K562 (cell line): Measurements from ENCODE around the gene VEGFA. TPM values are rescaled to one million over a fixed set of nuclear protein-coding genes. Genes with fewer than 3 reads are reported as not detected.

Experiments
- ATF3 ChIP-seq, 2 experiments: fragments of 450-650 bp in 1 of 2; sonication (generic) in 1 of 2; formaldehyde crosslinking in 1 of 2; IDR thresholded peaks in 1 of 2; conservative IDR thresholded peaks in 1 of 2; 2 replicates each; pipeline versions ENCODE4 v1.6.1 to v1.8.1; 2016 to 2023; ENCODE audit warnings: mild to moderate bottlenecking in 2 of 2, moderate library complexity in 2 of 2, inconsistent platforms in 1 of 2, missing genetic modification reagents in 1 of 2
- CREB1 ChIP-seq, 2 experiments: sonication (generic) in 1 of 2; formaldehyde crosslinking in 1 of 2; IDR thresholded peaks; 2 replicates each; pipeline versions ENCODE4 v1.6.1 to v1.8.0; 2012 to 2022; ENCODE audit warnings: inconsistent platforms in 1 of 2, mild to moderate bottlenecking in 1 of 2, missing genetic modification reagents in 1 of 2, moderate library complexity in 1 of 2
- CREM ChIP-seq: IDR thresholded peaks from 2 replicates; pipeline ENCODE4 v1.6.1; 2014; ENCODE audit warnings: antibody characterized with exemption, low read depth
- DEAF1 ChIP-seq: fragments of 450-650 bp; formaldehyde crosslinking; IDR thresholded peaks from 2 replicates; pipeline ENCODE4 v1.4.0; 2020; ENCODE audit warnings: mild to moderate bottlenecking, moderate library complexity
- HNRNPL ChIP-seq: fragments of 200-400 bp; formaldehyde crosslinking; IDR thresholded peaks from 2 replicates; pipeline ENCODE4 v1.6.1; 2017; ENCODE audit warnings: low read depth, mild to moderate bottlenecking, low read length
- MBD1 ChIP-seq: fragments of 250-450 bp; sonication (Bioruptor Pico); IDR thresholded peaks from 2 replicates; pipeline ENCODE4 v1.8.0; 2022; ENCODE audit warnings: inconsistent platforms
- MTF1 ChIP-seq: fragments of 250-450 bp; sonication (Bioruptor Pico); IDR thresholded peaks from 2 replicates; pipeline ENCODE4 v1.9.0; 2021; ENCODE audit warnings: moderate library complexity, mild to moderate bottlenecking, inconsistent platforms, borderline replicate concordance
- NCOA6 ChIP-seq: fragments of 450-650 bp; IDR thresholded peaks from 2 replicates; pipeline ENCODE4 v1.6.1; 2017; ENCODE audit warnings: mild to moderate bottlenecking
- NFIX ChIP-seq: fragments of 250-450 bp; sonication (Bioruptor Pico); IDR thresholded peaks from 2 replicates; pipeline ENCODE4 v1.4.0; 2020; ENCODE audit warnings: low read depth, mild to moderate bottlenecking, moderate library complexity
- PHB ChIP-seq: fragments of 250-450 bp; sonication (Bioruptor Pico); IDR thresholded peaks from 2 replicates; pipeline ENCODE4 v1.5.0; 2021
- RBM39 ChIP-seq: fragments of 200-400 bp; formaldehyde crosslinking; optimal IDR thresholded peaks from 2 replicates; pipeline ENCODE3; 2018; ENCODE audit warnings: low read depth, low read length
- RFX1 ChIP-seq: fragments of 450-650 bp; IDR thresholded peaks from 2 replicates; pipeline ENCODE4 v1.6.1; 2016; ENCODE audit warnings: mild to moderate bottlenecking, moderate library complexity
- TEAD4 ChIP-seq, 2 experiments: sonication (generic) in 1 of 2; formaldehyde crosslinking in 1 of 2; IDR thresholded peaks; 2 replicates each; pipeline versions ENCODE4 v1.6.1 to v1.8.0; 2012 to 2022; ENCODE audit warnings: borderline replicate concordance in 1 of 2, inconsistent platforms in 1 of 2, low read length in 1 of 2, mild to moderate bottlenecking in 1 of 2, missing genetic modification reagents in 1 of 2
- VEZF1 ChIP-seq: fragments of 200-800 bp; sonication (Bioruptor generic); IDR thresholded peaks from 2 replicates; pipeline ENCODE4 v1.6.1; 2017; ENCODE audit warnings: missing genetic modification characterization, missing compliant biosample characterization
- ZBTB43 ChIP-seq: sonication (generic); formaldehyde crosslinking; IDR thresholded peaks from 2 replicates; pipeline ENCODE4 v1.8.0; 2023; ENCODE audit warnings: mild to moderate bottlenecking, missing genetic modification reagents
- ZNF134 ChIP-seq: fragments of 250-450 bp; sonication (Bioruptor Pico); conservative IDR thresholded peaks from 2 replicates; pipeline ENCODE4 v1.4.0; 2020
- ZNF212 ChIP-seq: fragments of 450-650 bp; formaldehyde crosslinking; IDR thresholded peaks from 2 replicates; pipeline ENCODE4 v1.4.0; 2020; ENCODE audit warnings: mild to moderate bottlenecking
- ZNF586 ChIP-seq: fragments of 450-650 bp; formaldehyde crosslinking; conservative IDR thresholded peaks from 2 replicates; pipeline ENCODE4 v1.4.0; 2020; ENCODE audit warnings: mild to moderate bottlenecking, moderate library complexity
- ZNF707 ChIP-seq: fragments of 250-450 bp; sonication (Bioruptor Pico); conservative IDR thresholded peaks from 2 replicates; pipeline ENCODE4 v1.8.0; 2022; ENCODE audit warnings: inconsistent platforms, mild to moderate bottlenecking, moderate library complexity
- ZNF76 ChIP-seq: fragments of 250-450 bp; sonication (Bioruptor Pico); IDR thresholded peaks from 2 replicates; pipeline ENCODE4 v1.4.0; 2020; ENCODE audit warnings: mild to moderate bottlenecking, moderate library complexity, borderline replicate concordance
- polyA plus RNA-seq, 8 experiments: library from polyadenylated mRNA; depleted of rRNA in 4 of 8; stranded (reverse) in 5 of 8; unstranded in 3 of 8; fragments of >200 nt; fragmentation: Nextera tagmentation in 2 of 8; fragmentation: Illumina TruSeq in 1 of 8; extraction: Ambion mirVana in 2 of 8; extraction: Trizol in 1 of 8; gene quantifications; 2 replicates each; pipeline versions ENCODE4 v1.2.1 to v1.2.3, GENCODE V29; 2011 to 2014; ENCODE audit warnings: inconsistent platforms in 1 of 8, missing spikeins in 1 of 8
- total RNA-seq, 7 experiments: library from RNA; depleted of rRNA in 6 of 7; stranded (reverse); fragments of >200 nt in 6 of 7; fragmentation: Illumina TruSeq in 2 of 7; extraction: Trizol in 2 of 7; gene quantifications; 2 replicates each; pipeline versions ENCODE4 v1.2.1 to v1.2.3, GENCODE V29; 2011 to 2021; ENCODE audit warnings: low replicate concordance in 1 of 7

Gene VEGFA
- total and polyA plus RNA-seq, 9 of the 15 experiments (the other 6 are each of a cell fraction or from before 2014, with no cell fraction given): 14.0 to 271 (median 124) TPM

GRCh38 chr6:43774776-43775534 lies 4.9 kb downstream of the VEGFA start (continued):
- TF ChIP-seq ATF3 (IDR thresholded peaks at IDR 0.05) (no peak), ATF3 (CRISPR knock-in tag; conservative IDR thresholded peaks at IDR 0.05) (no peak), ZNF134 (CRISPR knock-in tag) (no peak), HNRNPL (no peak), VEZF1 (peak; percentile 88), CREB1 (IDR thresholded peaks at IDR 0.05) (no peak), CREB1 (CRISPR knock-in tag; IDR thresholded peaks at IDR 0.05) (no peak), TEAD4 (IDR thresholded peaks at IDR 0.05; ENCODE audit: low read length) (peak; percentile 34; the same call in 1 of the 2 replicates), TEAD4 (CRISPR knock-in tag; IDR thresholded peaks at IDR 0.05; ENCODE audit: borderline replicate concordance) (no peak), NFIX (CRISPR knock-in tag) (no peak), DEAF1 (CRISPR knock-in tag) (peak; percentile 50; the same call in 1 of the 2 replicates), NCOA6 (no peak), ZBTB43 (peak; percentile 62; the same call in 1 of the 2 replicates), RBM39 (no peak), PHB (no peak), ZNF707 (CRISPR knock-in tag) (no peak), ZNF76 (CRISPR knock-in tag) (no peak), ZNF212 (CRISPR knock-in tag) (no peak), CREM (0 out of 2 replicates have a peak, but pooled peaks have one; percentile 27), MBD1 (CRISPR knock-in tag) (no peak), ZNF586 (CRISPR knock-in tag) (no peak), RFX1 (no peak), MTF1 (CRISPR knock-in tag) (no peak)
